Inflammatory macrophage (primary cell): ENCODE data around the gene GNLY.
"Not testable (repeated sequence)": the region's sequence is repeated elsewhere in the genome, so short reads cannot be mapped to it uniquely, and the experiment has no call there.

Source experiments
- DNase-seq, 2 donors: peaks; one replicate each; pipeline ENCODE4 v3.0.0-alpha.2; 2020 to 2022
- total RNA-seq, 18 experiments: gene quantifications; one replicate each; lab custom pipeline; 2026; ENCODE audit warnings: mixed read lengths in 6 of 18, inconsistent platforms in 2 of 18; lab: John Stamatoyannopoulos, UW

The GNLY gene
- 0 to 0.13 (median 0) reads per million in 18 experiments for total RNA-seq

GRCh38 chr2:85694052-85695025 is at the start of gene GNLY:
TSS of gene GNLY (plus strand) at chr2:85694358. CDS start at chr2:85694419, 61 bp downstream.
- no peak for DNase-seq

GRCh38 chr2:85644909-85645308 is 49.2 kb upstream of the GNLY start:
- no peak for DNase-seq

GRCh38 chr2:85646166-85646565 is 48.0 kb upstream of the GNLY start:
- no peak for DNase-seq

GRCh38 chr2:85647823-85648526 is 46.2 kb upstream of the GNLY start:
- no peak for DNase-seq

- peak; percentile 27 to 53 for DNase-seq
Measured at GRCh38 chr2:85648619-85649018, 45.5 kb upstream of the GNLY start.

- no peak for DNase-seq
Measured at GRCh38 chr2:85649201-85650190, 44.7 kb upstream of the GNLY start.

- no peak for DNase-seq
Measured at GRCh38 chr2:85650456-85650855, 43.7 kb upstream of the GNLY start.

GRCh38 chr2:85651097-85651496 is 43.1 kb upstream of the GNLY start:
- DNase-seq: no peak

- no peak for DNase-seq
Measured at GRCh38 chr2:85652056-85652455, 42.1 kb upstream of the GNLY start.

GRCh38 chr2:85653996-85654395 is 40.2 kb upstream of the GNLY start:
- DNase-seq: peak; percentile 72 to 77

- no peak for DNase-seq
Measured at GRCh38 chr2:85655961-85656417, 38.2 kb upstream of the GNLY start.

- DNase-seq: no peak
Measured at GRCh38 chr2:85656468-85656867, 37.7 kb upstream of the GNLY start.

- not testable (repeated sequence) for DNase-seq
Measured at GRCh38 chr2:85657399-85657798, 36.8 kb upstream of the GNLY start.

GRCh38 chr2:85659324-85659981 is 34.7 kb upstream of the GNLY start:
- no peak for DNase-seq

- DNase-seq: not testable (repeated sequence)
Measured at GRCh38 chr2:85660301-85660700, 33.9 kb upstream of the GNLY start.

GRCh38 chr2:85660725-85661124 is 33.4 kb upstream of the GNLY start:
- DNase-seq: no peak

- no peak for DNase-seq
Measured at GRCh38 chr2:85661139-85661858, 32.9 kb upstream of the GNLY start.

GRCh38 chr2:85662899-85663593 is 31.1 kb upstream of the GNLY start:
- DNase-seq: no peak

- no peak for DNase-seq
Measured at GRCh38 chr2:85663594-85664565, 30.3 kb upstream of the GNLY start.
